Measurements from ENCODE around the gene ANKRD12.

GRCh38 chr18:9106800-9107584, 29.6 kb upstream of the ANKRD12 start:
- TF ChIP-seq CTCF (IDR thresholded peaks at IDR 0.05) (no peak), POLR2A (IDR thresholded peaks at IDR 0.05) (no peak)
